DMS79 treated with DMSO at 0.1 percent for 48 hours (cell line): ENCODE results near the gene RALA.
"Not testable (repeated sequence)": the region's sequence is repeated elsewhere in the genome, so short reads cannot be mapped to it uniquely, and the experiment has no call there.

Source experiments
- DNase-seq: peaks from one replicate; lab custom pipeline; 2025; lab: John Stamatoyannopoulos, UW

The RALA gene

GRCh38 chr7:39727231-39728012, 104.0 kb downstream of the RALA start:
- no peak for DNase-seq

GRCh38 chr7:39732837-39733804, 109.7 kb downstream of the RALA start:
- peak; percentile 88 for DNase-seq

GRCh38 chr7:39733881-39734632, 110.7 kb downstream of the RALA start:
- DNase-seq, result peak; percentile 55

- no peak for DNase-seq
Measured at GRCh38 chr7:39734633-39735004, 111.2 kb downstream of the RALA start.

- no peak for DNase-seq
Measured at GRCh38 chr7:39735903-39736302, 112.5 kb downstream of the RALA start.

GRCh38 chr7:39741942-39742623, 118.7 kb downstream of the RALA start:
- DNase-seq, result peak; percentile 56

- no peak for DNase-seq
Measured at GRCh38 chr7:39744620-39745019, 121.2 kb downstream of the RALA start.

GRCh38 chr7:39745320-39745719, 121.9 kb downstream of the RALA start:
- no peak for DNase-seq

- DNase-seq, result peak; percentile 82
Measured at GRCh38 chr7:39746103-39746819, 122.9 kb downstream of the RALA start.

GRCh38 chr7:39749177-39749576, 125.8 kb downstream of the RALA start:
- no peak for DNase-seq

GRCh38 chr7:39749717-39750116, 126.3 kb downstream of the RALA start:
- no peak for DNase-seq

- DNase-seq, result no peak
Measured at GRCh38 chr7:39750253-39751077, 127.1 kb downstream of the RALA start.

- DNase-seq, result not testable (repeated sequence)
Measured at GRCh38 chr7:39753237-39753636, 129.9 kb downstream of the RALA start.

- DNase-seq, result peak; percentile 32
Measured at GRCh38 chr7:39753823-39754325, 130.5 kb downstream of the RALA start.

- DNase-seq, result peak; percentile 73
Measured at GRCh38 chr7:39754326-39755120, 131.2 kb downstream of the RALA start.

- no peak for DNase-seq
Measured at GRCh38 chr7:39757604-39758003, 134.2 kb downstream of the RALA start.
